C4-2B (cell line): Measurements from ENCODE around the gene USP37.

ENCODE experiments used
- CTCF ChIP-seq: fragments of 450-650 bp; conservative IDR thresholded peaks from 2 replicates; pipeline ENCODE4 v1.5.1; 2017; ENCODE audit warnings: mild to moderate bottlenecking
- ZFX ChIP-seq: fragments of 450-650 bp; IDR thresholded peaks from 2 replicates; pipeline ENCODE4 v1.6.1; 2017

GRCh38 chr2:218406209-218406948, 161.8 kb downstream of the USP37 start:
- TF ChIP-seq CTCF (peak; percentile 89), ZFX (no peak)
